NCI-H2029 (cell line): ENCODE data around the gene CCDC88C.
"Not testable (repeated sequence)": the region's sequence is repeated elsewhere in the genome, so short reads cannot be mapped to it uniquely, and the experiment has no call there.

ENCODE experiments used
- DNase-seq: peaks from one replicate; lab custom pipeline; 2025; lab: John Stamatoyannopoulos, UW

Gene CCDC88C

DNA sequence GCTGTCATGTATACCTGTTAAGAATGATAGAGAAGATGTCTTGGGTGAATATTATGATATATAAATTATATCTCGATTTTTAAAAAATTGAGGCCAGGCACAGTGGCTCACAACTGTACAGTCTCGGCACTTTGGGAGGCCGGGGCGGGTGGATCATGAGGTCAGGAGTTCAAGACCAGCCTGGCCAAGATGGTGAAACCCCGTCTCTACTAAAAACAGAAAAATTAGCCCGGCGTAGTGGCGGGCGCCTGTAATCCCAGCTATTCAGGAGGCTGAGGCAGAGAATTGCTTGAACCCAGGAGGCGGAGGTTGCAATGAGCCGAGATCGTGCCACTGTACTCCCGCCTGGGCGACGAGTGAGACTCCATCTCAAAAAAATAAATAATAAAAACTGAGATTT lies 151.3 kb downstream of the CCDC88C start:
- not testable (repeated sequence) for DNase-seq

DNA sequence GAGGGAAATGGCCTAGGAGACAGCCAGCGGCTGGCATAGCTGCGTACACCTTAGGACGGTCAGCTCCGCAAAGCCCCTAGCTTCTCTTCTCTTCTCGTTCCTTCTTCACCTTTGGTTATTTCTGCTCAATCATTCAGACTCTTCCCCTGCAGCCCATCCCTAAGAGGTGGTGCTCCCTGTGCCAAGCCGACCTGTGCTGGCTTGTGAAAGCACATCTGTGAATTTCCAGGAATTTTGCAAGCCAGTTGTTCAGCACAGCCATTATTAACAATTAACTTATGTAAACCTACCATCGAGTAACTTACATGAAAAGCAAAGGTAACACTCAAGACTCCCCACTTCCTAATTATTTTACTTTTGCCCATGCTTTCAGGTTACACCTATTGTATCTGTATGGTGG lies 152.2 kb downstream of the CCDC88C start:
- DNase-seq = no peak

DNA sequence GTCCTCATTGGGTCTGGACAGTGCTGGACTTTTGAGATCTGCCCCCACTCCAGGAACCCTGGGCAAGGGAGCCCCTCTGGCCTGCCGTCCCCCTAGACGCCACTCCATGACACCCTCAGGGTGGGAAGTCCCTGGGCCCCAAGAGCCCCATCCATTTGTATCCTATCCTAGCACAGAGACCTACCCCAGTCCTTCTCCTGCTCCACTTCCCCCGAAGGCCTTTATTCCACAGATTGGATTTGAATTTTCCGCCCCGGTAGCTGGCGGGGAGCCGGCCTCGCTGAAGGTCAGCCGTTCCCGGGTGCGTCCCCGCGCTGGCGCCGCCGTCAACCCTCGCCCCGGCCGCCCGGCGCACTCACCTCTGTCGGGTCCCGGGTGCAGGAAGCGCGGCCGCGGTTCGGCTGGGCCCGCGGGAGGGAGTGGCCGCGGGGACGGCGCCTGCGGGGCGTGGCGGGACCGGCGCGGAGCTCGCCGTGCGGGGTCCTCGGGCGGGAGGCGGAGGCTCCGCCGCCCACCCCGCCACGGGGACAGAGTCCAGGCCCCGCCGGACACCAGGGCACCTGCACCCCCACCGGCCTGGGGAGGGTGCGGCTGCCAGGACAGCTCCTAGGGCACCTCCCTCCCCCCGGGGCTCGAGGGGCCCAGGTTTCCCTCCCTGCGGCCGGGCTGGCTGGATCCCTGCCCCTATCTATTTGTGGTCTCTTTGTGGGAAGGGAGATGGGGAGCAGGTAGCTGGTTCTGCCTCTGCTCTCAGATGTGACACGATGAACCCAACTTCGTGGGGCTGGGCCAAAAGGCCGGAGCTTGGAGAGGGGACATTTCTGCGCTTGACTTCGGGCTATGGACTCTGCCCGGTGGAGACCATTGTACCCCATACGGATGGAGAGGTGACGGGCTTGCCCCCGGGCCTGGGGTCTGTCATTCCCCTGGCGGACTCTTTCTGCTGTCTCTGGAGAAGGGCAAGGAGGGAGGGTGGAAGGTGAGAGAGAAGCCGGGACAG lies 153.2 kb downstream of the CCDC88C start:
- no peak for DNase-seq

DNA sequence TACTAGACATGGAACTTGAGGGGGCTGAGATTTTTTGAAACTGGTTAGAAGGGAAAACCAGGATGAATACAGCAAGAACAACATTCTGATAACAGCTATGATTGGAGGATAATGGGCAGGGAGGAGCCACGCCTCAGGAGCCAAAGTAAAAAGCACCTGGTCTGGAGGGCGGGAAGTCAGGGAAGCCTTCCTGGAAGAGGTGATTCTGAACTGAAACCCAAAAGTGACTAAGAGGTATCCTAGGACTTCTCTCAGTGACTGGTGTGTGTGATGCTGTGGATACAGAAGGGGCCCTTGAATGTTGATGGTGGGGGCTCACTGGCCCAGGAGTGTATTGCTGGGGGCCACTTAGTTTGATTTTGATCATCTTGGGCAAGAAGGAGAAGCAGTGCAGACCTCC lies 154.3 kb downstream of the CCDC88C start:
- DNase-seq = no peak

DNA sequence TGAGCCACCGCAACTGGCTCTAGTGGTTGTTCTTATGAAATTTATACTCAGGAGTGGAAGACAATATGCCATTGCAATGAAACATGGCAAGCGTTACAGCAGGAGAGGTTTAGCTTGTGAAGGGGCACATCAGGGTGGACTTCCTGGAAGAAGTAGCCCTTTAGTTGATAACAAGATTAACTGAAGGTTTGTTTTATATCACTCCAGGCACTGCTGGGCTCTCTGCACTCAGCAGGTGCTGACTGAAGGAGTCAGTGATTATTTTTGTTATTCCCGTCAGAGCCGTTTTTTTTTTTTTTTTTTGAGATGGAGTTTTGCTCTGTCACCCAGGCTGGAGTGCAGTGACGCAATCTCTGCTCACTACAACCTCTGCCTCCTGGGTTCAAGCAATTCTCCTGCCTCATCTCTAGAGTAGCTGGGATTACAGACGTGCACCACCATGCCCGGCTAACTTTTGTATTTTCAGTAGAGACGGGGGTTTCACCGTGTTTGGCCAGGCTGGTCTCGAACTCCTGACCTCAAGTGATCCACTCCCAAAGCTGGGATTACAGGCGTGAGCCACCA lies 155.6 kb downstream of the CCDC88C start:
- no peak for DNase-seq

DNA sequence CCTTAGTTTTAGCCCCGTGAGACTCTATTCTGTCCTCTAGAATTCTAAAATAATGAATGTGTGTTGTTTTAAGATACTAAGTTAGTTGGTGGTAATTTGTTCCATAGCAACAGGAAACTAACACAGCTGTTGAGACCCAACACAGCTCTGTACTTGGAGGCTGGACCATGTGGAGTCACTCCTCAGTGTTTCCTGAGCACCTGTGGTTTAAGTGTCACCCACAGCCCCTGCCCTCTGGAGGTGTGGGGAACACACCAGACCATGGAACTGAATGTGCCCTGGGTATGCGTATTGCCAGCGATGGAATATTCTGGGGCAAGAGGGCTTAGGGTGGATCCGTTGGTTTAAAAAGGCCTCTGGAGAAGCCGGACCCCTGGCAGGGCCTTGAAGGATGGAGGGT lies 156.5 kb downstream of the CCDC88C start:
- DNase-seq = no peak

DNA sequence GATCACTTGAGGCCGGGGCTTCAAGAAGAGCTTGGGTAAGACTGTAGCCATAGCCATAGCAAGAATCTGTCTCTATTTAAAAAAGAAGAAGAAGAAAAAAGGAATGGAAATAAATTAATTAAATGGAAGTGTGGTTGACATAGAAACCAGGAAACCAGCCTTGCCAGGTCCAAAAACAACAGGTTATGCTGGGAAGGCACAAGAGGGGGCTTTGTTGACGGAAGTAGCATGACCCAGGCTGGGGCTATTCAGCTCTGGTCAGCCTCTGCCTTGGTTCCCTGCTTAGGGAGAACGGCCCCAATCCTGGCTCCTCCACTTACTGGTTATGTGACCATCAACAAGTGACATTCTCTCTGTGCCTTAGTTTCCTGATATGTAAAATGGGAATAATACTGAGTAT lies 158.7 kb downstream of the CCDC88C start:
- no peak for DNase-seq

DNA sequence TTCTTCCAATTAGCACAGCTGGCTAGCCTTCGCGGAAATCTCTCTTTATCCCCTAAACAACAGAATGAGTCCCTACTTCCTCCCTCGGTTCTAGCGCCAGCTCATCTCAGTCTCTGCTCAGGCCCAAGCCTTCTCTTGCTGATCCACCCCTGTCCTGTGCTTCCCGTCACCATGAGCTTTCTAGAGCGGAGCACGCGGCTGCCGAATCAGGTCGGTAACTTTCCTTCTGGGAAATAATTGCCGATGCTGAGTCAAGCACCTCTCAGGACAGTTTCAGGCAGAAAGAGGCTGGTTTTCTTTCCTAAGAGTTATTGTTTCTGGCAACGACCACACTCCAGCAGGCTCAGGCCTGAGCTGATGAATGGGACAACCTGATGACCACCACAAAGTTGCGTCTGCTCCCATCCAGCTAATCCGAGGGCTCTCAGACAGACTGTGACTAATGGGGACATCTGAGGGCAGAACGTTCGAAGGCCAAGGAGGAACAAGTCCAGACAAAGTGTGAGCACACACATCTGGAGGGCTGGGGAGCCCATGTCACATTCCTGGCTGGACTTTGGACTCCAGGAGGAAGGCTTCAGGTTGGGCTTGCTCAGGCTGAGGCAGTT lies 159.5 kb downstream of the CCDC88C start:
- no peak for DNase-seq

DNA sequence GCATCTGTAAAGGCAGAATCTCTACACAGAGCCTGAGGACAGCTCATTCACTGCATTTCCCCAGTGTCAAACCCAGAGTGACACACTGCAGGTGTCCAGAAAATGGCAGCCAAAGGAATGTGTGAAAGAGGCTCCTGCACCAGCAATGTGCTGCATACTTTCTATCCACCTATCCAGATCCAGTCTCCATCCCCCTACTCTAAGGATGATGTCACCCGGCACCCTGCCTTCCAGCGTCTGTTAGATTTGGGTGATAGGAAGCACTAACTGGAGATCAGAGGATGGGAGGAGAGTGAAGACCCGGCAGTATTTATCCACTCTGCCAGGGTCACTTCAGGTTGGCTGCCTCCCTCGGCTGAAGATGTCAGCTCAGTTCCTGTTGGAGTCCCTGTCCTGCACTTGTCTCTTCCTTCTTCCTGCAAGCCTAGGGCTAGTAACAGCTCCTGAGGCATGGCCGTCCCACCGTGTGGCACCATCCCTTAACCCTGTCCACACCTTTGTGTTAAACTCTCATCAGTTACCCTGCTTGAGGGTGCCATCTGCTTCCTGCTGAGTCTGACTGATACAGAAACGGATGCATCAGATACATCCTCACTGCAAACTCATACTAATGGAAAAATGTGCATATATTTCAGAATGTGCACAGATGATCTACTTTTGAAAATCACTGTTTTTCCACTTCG lies 160.2 kb downstream of the CCDC88C start:
- DNase-seq = no peak

DNA sequence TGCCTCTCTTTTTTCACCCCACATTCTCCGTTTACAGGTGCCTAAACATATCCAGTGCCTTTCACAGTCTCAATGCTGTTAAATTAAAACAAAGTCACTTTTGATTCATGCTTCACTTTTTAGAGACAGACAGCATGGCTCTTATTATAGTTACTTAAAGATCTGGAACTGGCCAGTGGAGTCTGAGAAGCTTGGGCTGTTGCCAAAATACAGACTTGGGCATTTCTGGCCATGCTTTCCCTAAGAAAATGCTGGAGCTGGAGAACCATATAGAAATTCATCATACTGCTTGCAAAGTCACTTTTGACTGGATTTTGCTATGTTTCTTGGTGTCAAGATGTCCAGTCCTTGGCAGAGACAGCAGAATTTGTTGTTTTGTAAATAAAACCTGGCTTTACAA lies 161.0 kb downstream of the CCDC88C start:
- DNase-seq = no peak

DNA sequence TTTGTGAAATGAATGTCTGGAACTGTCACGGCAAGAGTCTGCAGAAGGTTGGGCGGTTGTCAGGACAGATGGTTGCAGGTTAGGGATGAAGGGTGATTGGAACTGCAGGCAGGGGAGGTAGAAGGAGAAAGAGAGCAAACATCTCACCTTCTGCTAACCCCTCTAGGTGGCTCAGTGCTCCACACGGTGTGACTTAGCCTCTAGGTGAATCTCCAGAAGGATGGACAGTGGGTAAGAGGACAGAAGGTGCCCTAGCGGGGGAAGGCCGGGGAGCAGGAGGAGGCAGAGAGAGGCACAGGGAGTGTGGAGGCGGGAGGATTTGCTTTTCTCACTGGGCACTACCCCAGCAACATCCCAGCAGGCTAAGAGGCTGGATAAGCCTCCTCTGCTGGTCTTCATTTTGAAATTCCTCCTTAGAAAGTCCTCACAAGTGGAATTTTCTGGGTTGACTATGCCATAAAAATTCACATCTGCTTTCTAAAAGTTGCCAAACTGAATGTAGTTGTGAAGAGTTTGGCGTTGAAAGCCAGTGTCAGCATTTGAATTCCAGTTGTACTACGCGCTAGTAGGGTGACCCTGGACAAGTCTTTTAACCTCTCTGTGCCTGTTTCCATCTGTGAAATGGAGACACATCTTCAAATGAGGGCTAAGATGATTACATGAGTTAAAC lies 162.5 kb downstream of the CCDC88C start:
- no peak for DNase-seq

DNA sequence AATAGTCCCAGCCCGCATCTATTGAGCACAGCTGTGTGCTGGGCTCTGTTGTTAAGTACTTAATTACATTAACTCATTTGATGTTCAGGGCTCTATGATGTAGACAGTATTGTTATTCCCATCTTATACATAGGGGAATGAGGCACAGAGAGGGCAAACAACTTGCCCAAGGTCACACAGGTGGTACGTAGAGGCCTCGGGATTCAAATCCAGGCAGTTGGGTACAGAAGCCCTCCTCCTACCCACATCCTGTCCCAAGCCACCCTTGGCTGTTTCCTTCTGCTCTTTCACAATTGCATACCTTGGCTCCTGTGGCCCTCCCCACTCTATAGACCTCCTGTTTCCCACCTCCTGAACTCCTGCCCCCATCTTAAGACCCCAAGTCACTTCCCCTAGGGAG lies 163.2 kb downstream of the CCDC88C start:
- DNase-seq = no peak

DNA sequence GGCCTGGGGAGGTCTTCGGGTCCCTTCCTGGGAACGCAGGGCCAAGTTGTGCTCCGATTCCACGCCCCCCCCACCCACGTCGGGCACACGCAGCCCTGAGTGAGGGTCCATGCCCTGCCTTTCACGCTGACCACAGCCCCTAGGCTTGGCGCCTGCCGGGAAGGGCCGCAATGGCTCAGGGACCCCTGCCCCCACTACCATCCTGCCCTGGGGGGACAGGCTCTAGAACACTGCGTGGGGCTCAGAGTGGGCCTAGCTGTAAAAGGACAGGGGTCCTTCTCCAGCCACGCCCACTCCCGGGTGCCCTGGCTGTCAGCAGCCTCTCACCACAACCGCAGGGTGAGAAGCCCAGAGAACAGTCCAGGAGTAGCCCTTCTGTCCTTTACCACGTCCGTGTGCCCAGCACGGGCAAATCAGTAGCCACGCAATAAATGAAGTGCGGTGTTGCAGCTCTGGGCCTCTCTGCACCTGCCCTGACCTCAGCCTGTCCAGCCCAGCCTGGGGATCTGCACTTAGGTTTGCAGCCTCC lies 163.8 kb downstream of the CCDC88C start:
- DNase-seq = no peak

DNA sequence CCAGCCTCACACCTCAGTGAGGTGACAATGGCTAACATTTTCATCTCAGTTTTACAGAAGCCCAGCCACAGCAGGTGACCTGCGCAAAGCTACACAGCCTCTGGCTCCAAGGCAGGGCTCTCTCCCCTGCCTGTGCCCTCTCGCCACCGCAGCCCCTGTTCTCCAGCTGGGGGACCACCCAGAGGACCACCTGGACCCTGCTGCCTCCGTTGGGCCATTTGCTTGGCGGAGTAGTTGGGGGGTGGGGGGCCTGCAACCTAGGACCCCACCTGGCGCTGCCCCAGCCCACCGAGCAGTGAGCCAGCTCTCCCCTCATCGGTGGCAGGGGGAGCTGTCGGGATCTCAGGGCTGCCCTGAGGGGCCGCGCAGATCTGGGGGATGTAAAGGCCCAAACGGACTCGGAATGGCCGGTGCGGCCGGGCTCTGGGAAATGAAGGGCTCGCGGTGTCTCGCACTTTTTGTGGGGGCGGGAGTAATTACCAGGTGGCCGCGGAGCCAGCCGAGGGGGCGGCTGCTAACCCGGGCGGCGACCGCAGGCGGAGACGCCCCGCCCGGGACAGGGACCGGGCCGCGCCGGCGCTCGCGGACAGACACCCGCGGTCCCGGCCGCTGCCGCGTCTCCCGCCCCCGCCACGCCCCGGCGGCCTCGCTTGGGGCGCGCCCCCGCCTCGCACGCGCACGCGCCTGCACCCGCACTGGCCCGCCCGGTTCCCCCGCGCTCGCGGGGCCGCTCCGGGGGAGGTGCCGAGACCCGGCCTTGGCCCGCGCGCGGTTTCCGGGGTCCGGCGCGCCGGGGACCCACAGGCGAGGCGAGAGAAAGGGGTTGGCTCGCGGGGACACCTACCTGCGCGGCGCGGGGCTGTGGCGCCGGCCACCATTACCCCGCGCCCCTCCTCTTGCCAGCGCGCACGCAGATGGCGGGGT lies 164.5 kb downstream of the CCDC88C start:
- DNase-seq = no peak

DNA sequence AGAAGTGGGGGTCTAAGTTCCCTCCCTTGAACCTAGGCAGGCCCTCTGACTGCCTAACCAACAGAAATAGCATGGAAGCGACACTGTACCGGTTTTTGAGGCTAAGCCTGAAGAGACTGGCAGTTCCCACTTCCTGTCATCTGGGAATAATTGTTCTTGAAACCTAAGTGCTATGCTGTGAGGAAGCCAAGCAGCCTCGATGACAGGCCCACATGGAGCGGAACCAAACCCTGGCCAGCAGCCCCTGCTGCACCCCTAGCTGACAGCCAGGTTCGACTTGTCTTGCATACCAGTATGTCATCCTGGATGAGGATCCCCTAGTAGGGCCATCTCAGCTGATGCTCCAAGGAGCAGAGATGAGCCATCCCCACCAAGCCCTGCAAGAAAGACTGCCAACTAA lies 166.7 kb downstream of the CCDC88C start:
- DNase-seq = peak; percentile 21

DNA sequence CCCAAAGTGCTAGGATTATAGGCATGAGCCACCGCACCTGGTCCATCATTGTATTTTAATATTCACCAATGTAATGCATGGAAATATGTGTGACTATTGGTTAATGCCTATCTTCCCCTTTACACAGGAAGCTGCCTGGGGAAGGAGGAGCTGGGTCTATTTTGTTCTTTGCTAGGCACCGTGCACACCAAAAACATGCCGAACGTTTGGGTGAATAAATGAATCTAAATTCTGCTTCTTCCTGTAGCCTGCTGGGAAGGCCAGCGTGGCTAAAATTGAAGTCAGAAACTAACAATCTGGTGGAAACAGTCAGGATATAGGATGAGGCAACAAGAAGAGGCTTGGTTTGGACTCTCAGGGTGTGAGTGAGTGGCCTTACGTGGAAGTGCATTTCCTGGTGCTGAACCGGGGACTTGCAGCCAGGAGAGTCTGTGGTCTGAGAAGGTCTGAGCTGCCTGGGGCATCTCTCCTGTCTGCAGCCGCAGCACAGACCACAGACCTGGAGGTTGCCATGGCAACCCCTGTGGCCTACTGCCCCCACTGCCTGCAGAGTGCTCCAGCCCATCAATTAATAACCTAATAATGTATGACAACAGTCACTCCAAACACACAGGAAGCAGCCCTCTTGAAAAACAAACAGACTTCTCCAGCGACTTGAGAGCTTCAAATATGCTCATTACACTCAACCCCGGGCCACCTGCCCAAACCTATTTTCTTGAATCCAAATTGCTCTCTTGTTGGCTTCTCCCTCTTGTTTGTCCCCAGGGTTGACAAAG lies 167.6 kb downstream of the CCDC88C start:
- DNase-seq = peak; percentile 59

DNA sequence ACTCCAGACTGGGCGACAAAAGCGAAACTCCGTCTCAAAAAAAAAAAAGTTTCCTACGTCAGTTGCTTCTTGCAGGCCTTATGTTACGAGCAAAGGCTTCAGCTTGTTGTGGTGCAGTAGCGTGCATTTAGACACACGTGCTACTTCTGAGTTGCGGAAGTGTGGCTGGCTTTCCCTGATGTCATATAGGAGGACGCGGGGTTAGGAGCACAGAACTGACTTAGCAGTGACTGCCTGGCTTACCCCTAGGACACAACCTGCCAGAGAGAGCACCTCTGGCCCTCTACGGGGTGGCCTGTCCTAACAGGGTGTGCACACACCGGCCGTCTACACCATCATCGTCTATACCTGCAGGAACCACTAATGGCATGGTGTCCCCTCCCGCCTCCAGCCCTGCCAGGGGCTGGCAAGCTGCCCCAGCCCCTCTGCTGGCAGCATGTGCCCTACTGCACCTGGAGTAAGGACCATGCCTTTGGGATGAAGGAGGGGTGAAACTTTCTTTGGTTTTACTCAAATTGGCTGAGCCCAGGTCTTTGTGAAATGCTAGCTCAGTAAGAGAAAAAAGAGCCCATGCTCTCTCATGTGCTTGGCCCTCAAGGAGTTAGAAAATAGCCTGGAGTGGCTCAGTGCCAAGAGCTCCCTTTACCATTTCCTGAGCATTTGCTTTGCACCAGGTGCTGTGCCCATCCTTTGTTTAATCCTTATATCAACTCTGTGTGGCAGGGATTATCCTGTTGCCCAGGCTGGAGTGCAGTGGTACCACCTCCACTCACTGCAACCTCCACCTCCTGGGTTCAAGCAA lies 171.4 kb downstream of the CCDC88C start:
- DNase-seq = peak; percentile 32

DNA sequence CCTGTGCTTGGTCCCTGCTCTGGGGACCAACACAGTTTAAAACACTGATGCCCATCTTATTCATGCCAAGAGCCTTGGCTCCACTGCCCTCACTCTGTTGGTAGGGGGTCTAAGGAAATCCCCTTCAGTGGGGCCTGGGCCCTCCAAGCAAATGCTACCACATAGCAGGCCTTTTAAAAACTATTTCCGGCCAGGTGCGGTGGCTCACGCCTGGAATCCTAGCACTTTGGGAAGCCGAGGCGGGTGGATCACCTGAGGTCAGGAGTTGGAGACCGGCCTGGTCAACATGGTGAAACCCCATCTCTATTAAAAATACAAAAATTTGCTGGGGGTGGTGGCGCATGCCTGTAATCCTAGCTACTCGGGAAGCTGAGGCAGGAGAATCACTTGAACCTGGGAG lies 172.0 kb downstream of the CCDC88C start:
- DNase-seq = not testable (repeated sequence)

DNA sequence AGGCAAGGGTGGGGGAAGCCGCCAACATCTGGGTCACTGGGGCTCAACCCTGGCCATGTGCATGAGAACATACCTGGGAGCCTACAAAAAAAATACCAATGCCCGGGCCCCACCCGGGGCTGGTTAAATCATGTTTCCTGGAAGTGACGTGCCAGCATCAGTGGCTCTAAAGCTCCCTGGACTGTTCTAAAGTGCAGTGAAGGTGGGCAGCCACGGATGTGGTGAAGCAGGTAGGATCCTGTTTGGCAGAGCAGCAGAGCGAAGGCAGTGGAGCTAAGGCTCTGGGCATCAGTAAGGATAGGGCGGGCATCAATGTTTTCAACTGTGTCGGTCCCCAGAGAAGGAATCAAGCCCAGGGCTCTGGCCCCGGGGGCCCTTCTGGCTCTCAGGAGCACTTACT lies 172.6 kb downstream of the CCDC88C start:
- no peak for DNase-seq
